Fibroblast of lung (primary cell): Measurements from ENCODE around the gene ADARB1. TPM values are rescaled to one million over a fixed set of nuclear protein-coding genes. Genes with fewer than 3 reads are reported as not detected.

ENCODE experiments used
- DNase-seq, 2 donors: peaks; one replicate each; pipeline versions ENCODE4 v3.0.0 to v3.0.0-alpha.2; 2010; ENCODE audit warnings: low read depth in 2 of 2
- H2AFZ ChIP-seq: 2 replicates; pipeline ENCODE4 v1.5.1; 2012; ENCODE audit warnings: low read length, control low read depth, inconsistent platforms
- H3K27ac ChIP-seq: 2 replicates; pipeline ENCODE4 v1.5.1; 2011; ENCODE audit warnings: low read length, control low read depth; ENCODE audit not compliant: insufficient read depth
- H3K27me3 ChIP-seq: 2 replicates; pipeline ENCODE4 v1.5.1; 2011; ENCODE audit warnings: mild to moderate bottlenecking, low read length; ENCODE audit not compliant: control insufficient read depth, insufficient read depth
- H3K36me3 ChIP-seq: 2 replicates; pipeline ENCODE4 v1.5.1; 2011; ENCODE audit warnings: low read length; ENCODE audit not compliant: control insufficient read depth, insufficient read depth
- H3K4me1 ChIP-seq: 2 replicates; pipeline ENCODE4 v1.5.1; 2011; ENCODE audit warnings: low read length; ENCODE audit not compliant: control insufficient read depth, insufficient read depth; ENCODE audit errors: extremely low read depth
- H3K4me2 ChIP-seq: 2 replicates; pipeline ENCODE4 v1.5.1; 2011; ENCODE audit warnings: low read length, control low read depth; ENCODE audit not compliant: insufficient read depth; ENCODE audit errors: extremely low read depth
- H3K4me3 ChIP-seq, 4 experiments: fragments of 200-600 bp in 1 of 4; sonication (generic) in 1 of 4; replicated peaks in 1 of 4; 2 replicates each; pipeline ENCODE4 v1.5.1; 2011 to 2016; ENCODE audit warnings: low read length in 4 of 4, low read depth in 3 of 4, mild to moderate bottlenecking in 3 of 4, control low read depth in 2 of 4, inconsistent platforms in 1 of 4, mixed read lengths in 1 of 4; ENCODE audit not compliant: insufficient read depth in 1 of 4; ENCODE audit errors: control extremely low read depth in 1 of 4
- H3K79me2 ChIP-seq: 2 replicates; pipeline ENCODE4 v1.5.1; 2012; ENCODE audit warnings: mild to moderate bottlenecking, low read length, inconsistent platforms; ENCODE audit not compliant: control insufficient read depth, insufficient read depth
- H3K9ac ChIP-seq: 2 replicates; pipeline ENCODE4 v1.5.1; 2011; ENCODE audit warnings: mild to moderate bottlenecking, low read length, control low read depth; ENCODE audit not compliant: insufficient read depth
- H3K9me3 ChIP-seq: 2 replicates; pipeline ENCODE4 v1.5.1; 2012; ENCODE audit warnings: low read depth, low read length; ENCODE audit not compliant: control insufficient read depth, insufficient read depth
- H4K20me1 ChIP-seq: 2 replicates; pipeline ENCODE4 v1.5.1; 2011; ENCODE audit warnings: low read length; ENCODE audit not compliant: control insufficient read depth, insufficient read depth; ENCODE audit errors: extremely low read depth
- CTCF ChIP-seq, 2 donors: IDR thresholded peaks in 1 of 2; conservative IDR thresholded peaks in 1 of 2; 1 replicate in 1 of 2; 2 replicates in 1 of 2; pipeline ENCODE4 v1.5.1; 2011 to 2012; ENCODE audit warnings: low read length in 2 of 2, control low read depth in 1 of 2, inconsistent platforms in 1 of 2, low read depth in 1 of 2, mild to moderate bottlenecking in 1 of 2
- EZH2 ChIP-seq: IDR thresholded peaks from 2 replicates; pipeline ENCODE4 v1.5.1; 2012; ENCODE audit warnings: low read length, control low read depth, mild to moderate bottlenecking; ENCODE audit errors: missing control alignments
- polyA plus RNA-seq, 2 donors: library from polyadenylated mRNA; depleted of rRNA in 1 of 2; stranded (reverse) in 1 of 2; unstranded in 1 of 2; fragments of >200 nt; gene quantifications; 2 replicates each; pipeline ENCODE4 v1.2.1, GENCODE V29; 2011 to 2012; ENCODE audit warnings: missing spikeins in 1 of 2
- total RNA-seq: library from RNA; depleted of rRNA; stranded (reverse); fragments of >200 nt; gene quantifications from 2 replicates; pipeline ENCODE4 v1.2.1, GENCODE V29; 2014

Gene ADARB1
- total and polyA plus RNA-seq, 2 donors (not counting 1 experiment from before 2014, with no cell fraction given): 20.2 to 25.3 TPM

DNA sequence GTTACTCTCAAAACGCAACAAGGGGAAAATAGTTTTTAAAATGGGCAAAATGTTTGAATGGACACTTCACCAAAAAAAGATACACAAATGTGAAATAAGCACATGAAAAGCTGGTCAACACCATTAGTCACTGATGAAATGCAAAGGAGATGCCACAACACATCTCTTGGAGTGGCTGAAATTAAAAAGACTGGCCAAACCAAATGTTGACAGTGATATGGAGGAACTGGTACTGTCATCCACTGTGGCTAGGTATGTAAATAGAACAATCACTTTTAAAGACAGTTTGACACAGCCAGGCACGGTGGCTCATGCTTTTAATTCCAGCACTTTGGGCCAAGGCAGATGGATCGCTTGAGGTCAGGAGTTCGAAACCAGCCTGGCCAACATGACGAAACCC is 122.2 kb downstream of the ADARB1 start:
- Histone ChIP-seq H3K9me3 (no peaks in the 10 kb centered on the region), H3K36me3 (no peaks in the 10 kb centered on the region), H3K27me3 (no peaks in the 10 kb centered on the region), H3K4me2 (no peak overlapping the region), H4K20me1 (no peaks in the 10 kb centered on the region), H3K79me2 (no peaks in the 10 kb centered on the region), H3K4me3 (no peak overlapping the region), H2AFZ (no peak overlapping the region), H3K4me1 (no peaks in the 10 kb centered on the region), H3K27ac (no peak overlapping the region), H3K9ac (no peak overlapping the region)
- no peak for TF ChIP-seq CTCF (conservative IDR thresholded peaks at IDR 0.05 in 1 of 2, IDR thresholded peaks at IDR 0.05 in 1 of 2; ENCODE audit: low read depth in 1 of 2, low read length in 2 of 2)
- no peak for TF ChIP-seq EZH2
- DNase-seq: no peak

GRCh38 chr21:45199201-45199600 is 124.8 kb downstream of the ADARB1 start:
- Histone ChIP-seq H3K79me2 (no peaks in the 10 kb centered on the region), H3K27me3 (no peaks in the 10 kb centered on the region), H3K4me2 (no peak overlapping the region), H2AFZ (no peak overlapping the region), H3K27ac (no peak overlapping the region), H4K20me1 (no peaks in the 10 kb centered on the region), H3K4me1 (no peaks in the 10 kb centered on the region), H3K4me3 (no peak overlapping the region), H3K36me3 (no peaks in the 10 kb centered on the region), H3K9me3 (no peaks in the 10 kb centered on the region), H3K9ac (no peak overlapping the region)
- TF ChIP-seq CTCF (conservative IDR thresholded peaks at IDR 0.05 in 1 of 2, IDR thresholded peaks at IDR 0.05 in 1 of 2; ENCODE audit: low read depth in 1 of 2, low read length in 2 of 2): no peak
- TF ChIP-seq EZH2: no peak
- DNase-seq: no peak

DNA sequence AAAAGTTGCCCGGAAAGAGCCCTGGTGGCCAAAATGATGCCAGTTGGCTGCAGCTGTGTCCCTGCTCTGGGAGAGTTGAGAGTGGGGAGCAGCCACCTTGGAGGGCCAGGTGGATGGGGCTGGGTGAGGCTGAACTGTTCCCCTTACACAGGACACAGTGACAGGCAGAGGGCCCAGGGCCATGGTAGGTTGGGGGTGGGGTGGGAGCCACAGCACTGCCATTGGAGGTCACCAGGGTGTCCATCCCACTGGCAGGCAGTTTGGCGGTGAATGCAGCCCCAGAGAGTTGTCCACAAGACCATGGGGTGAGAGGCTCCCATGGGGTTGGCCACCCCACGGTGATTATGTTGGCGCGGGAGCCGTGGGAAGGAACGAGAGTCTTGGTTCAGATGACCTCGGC is 125.7 kb downstream of the ADARB1 start:
- no peak for DNase-seq

More for the DNA sequence above, 125.7 kb downstream of the ADARB1 start:
- Histone ChIP-seq H3K27ac (no peak overlapping the region), H3K9ac (no peak overlapping the region), H3K79me2 (no peaks in the 10 kb centered on the region), H3K36me3 (no peaks in the 10 kb centered on the region), H3K4me3 (no peak overlapping the region), H3K4me2 (no peak overlapping the region), H3K4me1 (no peaks in the 10 kb centered on the region), H3K9me3 (no peaks in the 10 kb centered on the region), H2AFZ (no peak overlapping the region), H3K27me3 (no peaks in the 10 kb centered on the region), H4K20me1 (no peaks in the 10 kb centered on the region)
- no peak for TF ChIP-seq EZH2
- no peak for TF ChIP-seq CTCF (conservative IDR thresholded peaks at IDR 0.05 in 1 of 2, IDR thresholded peaks at IDR 0.05 in 1 of 2; ENCODE audit: low read depth in 1 of 2, low read length in 2 of 2)
